ENCODE data around the gene SPCS3.
"Not testable (repeated sequence)": the region's sequence is repeated elsewhere in the genome, so short reads cannot be mapped to it uniquely, and the experiment has no call there.

The SPCS3 gene

GRCh38 chr4:176290520-176290919, 29.2 kb upstream of the SPCS3 start:
- no peak overlapping the region for H3K4me3 ChIP-seq (ENCODE audit: control insufficient read depth, low read depth, low read length)
- no peak for TF ChIP-seq CTCF (conservative IDR thresholded peaks at IDR 0.05; ENCODE audit: control insufficient read depth, insufficient read depth, low read depth, low read length)
- no peak for DNase-seq (ENCODE audit: low read depth)

- no peak for TF ChIP-seq CTCF (conservative IDR thresholded peaks at IDR 0.05; ENCODE audit: control insufficient read depth, insufficient read depth, low read depth, low read length)
- DNase-seq (ENCODE audit: low read depth), result no peak
- no peak overlapping the region for H3K4me3 ChIP-seq (ENCODE audit: control insufficient read depth, low read depth, low read length)
Observed at GRCh38 chr4:176291748-176292147, 28.0 kb upstream of the SPCS3 start.

GRCh38 chr4:176292920-176293319, 26.8 kb upstream of the SPCS3 start:
- TF ChIP-seq CTCF (conservative IDR thresholded peaks at IDR 0.05; ENCODE audit: control insufficient read depth, insufficient read depth, low read depth, low read length), result no peak
- no peak for DNase-seq (ENCODE audit: low read depth)
- no peak overlapping the region for H3K4me3 ChIP-seq (ENCODE audit: control insufficient read depth, low read depth, low read length)

- no peak for DNase-seq (ENCODE audit: low read depth)
- H3K4me3 ChIP-seq (ENCODE audit: control insufficient read depth, low read depth, low read length), result no peak overlapping the region
- no peak for TF ChIP-seq CTCF (conservative IDR thresholded peaks at IDR 0.05; ENCODE audit: control insufficient read depth, insufficient read depth, low read depth, low read length)
Observed at GRCh38 chr4:176293660-176294059, 26.1 kb upstream of the SPCS3 start.

- not testable (repeated sequence) for H3K4me3 ChIP-seq (ENCODE audit: control insufficient read depth, low read depth, low read length)
Observed at GRCh38 chr4:176295907-176296306, 23.9 kb upstream of the SPCS3 start.

GRCh38 chr4:176298664-176299063, 21.1 kb upstream of the SPCS3 start:
- no peak for DNase-seq (ENCODE audit: low read depth)
- TF ChIP-seq CTCF (conservative IDR thresholded peaks at IDR 0.05; ENCODE audit: control insufficient read depth, insufficient read depth, low read depth, low read length), result no peak
- H3K4me3 ChIP-seq (ENCODE audit: control insufficient read depth, low read depth, low read length), result no peak overlapping the region

More at GRCh38 chr4:176295907-176296306, 23.9 kb upstream of the SPCS3 start:
- not testable (repeated sequence) for DNase-seq (ENCODE audit: low read depth)

- no peak for TF ChIP-seq CTCF (conservative IDR thresholded peaks at IDR 0.05; ENCODE audit: control insufficient read depth, insufficient read depth, low read depth, low read length)
- no peak overlapping the region for H3K4me3 ChIP-seq (ENCODE audit: control insufficient read depth, low read depth, low read length)
- no peak for DNase-seq (ENCODE audit: low read depth)
Observed at GRCh38 chr4:176300036-176300435, 19.7 kb upstream of the SPCS3 start.

All from fibroblast of mammary gland (primary cell).